ENCODE results near the gene ALPG. TPM values are rescaled to one million over a fixed set of nuclear protein-coding genes. Genes with fewer than 3 reads are reported as not detected.

The ALPG gene
- total RNA-seq, 1 experiment from 2014 or later: not detected

- intact Hi-C loops (cut with micrococcal nuclease; ENCODE audit: unreplicated experiment): no loop called here
- ChIA-PET POLR2A (ENCODE audit: low non-redundant PET) (no interaction called here), CTCF (no interaction called here)
- H3K27ac ChIP-seq (ENCODE audit: low read depth, low read length, poor library complexity, severe bottlenecking): no peak overlapping the region
- no peaks in the 10 kb centered on the region for H3K9me3 ChIP-seq (ENCODE audit: low read depth, low read length, poor library complexity, severe bottlenecking)
- H3K27me3 ChIP-seq (replicated peaks; ENCODE audit: insufficient read depth, low read depth, low read length, poor library complexity): no peaks in the 10 kb centered on the region
- H3K4me1 ChIP-seq (ENCODE audit: insufficient read depth, low read length, poor library complexity, severe bottlenecking): no peaks in the 10 kb centered on the region
- BruUV-seq (replicated peaks): no TSS peak
- TF ChIP-seq CTCF (conservative IDR thresholded peaks at IDR 0.05; ENCODE audit: low read depth, low read length) (no peak), EZH2 (IDR thresholded peaks at IDR 0.05; ENCODE audit: borderline replicate concordance, low read depth, low read length, poor library complexity, severe bottlenecking) (no peak)
- H3K36me3 ChIP-seq (ENCODE audit: insufficient read depth, low read length, poor library complexity, severe bottlenecking): no peaks in the 10 kb centered on the region
- DNase-seq (ENCODE audit: low spot score): no peak
- no peak overlapping the region for H3K4me3 ChIP-seq (ENCODE audit: low read depth, low read length, poor library complexity, severe bottlenecking)
Observed at GRCh38 chr2:232434091-232434490, 27.4 kb downstream of the ALPG start.

GRCh38 chr2:232434563-232435374 lies 28.1 kb downstream of the ALPG start:
- intact Hi-C loops (cut with micrococcal nuclease; ENCODE audit: unreplicated experiment): no loop called here
- ChIA-PET CTCF (no interaction called here), POLR2A (ENCODE audit: low non-redundant PET) (no interaction called here)
- no peaks in the 10 kb centered on the region for H3K4me1 ChIP-seq (ENCODE audit: insufficient read depth, low read length, poor library complexity, severe bottlenecking)
- no peaks in the 10 kb centered on the region for H3K27me3 ChIP-seq (replicated peaks; ENCODE audit: insufficient read depth, low read depth, low read length, poor library complexity)
- no TSS peak for BruUV-seq (replicated peaks)
- TF ChIP-seq CTCF (conservative IDR thresholded peaks at IDR 0.05; ENCODE audit: low read depth, low read length) (no peak), EZH2 (IDR thresholded peaks at IDR 0.05; ENCODE audit: borderline replicate concordance, low read depth, low read length, poor library complexity, severe bottlenecking) (no peak)
- no peak overlapping the region for H3K4me3 ChIP-seq (ENCODE audit: low read depth, low read length, poor library complexity, severe bottlenecking)
- H3K36me3 ChIP-seq (ENCODE audit: insufficient read depth, low read length, poor library complexity, severe bottlenecking): no peaks in the 10 kb centered on the region
- DNase-seq (ENCODE audit: low spot score): no peak
- no peak overlapping the region for H3K27ac ChIP-seq (ENCODE audit: low read depth, low read length, poor library complexity, severe bottlenecking)
- no peaks in the 10 kb centered on the region for H3K9me3 ChIP-seq (ENCODE audit: low read depth, low read length, poor library complexity, severe bottlenecking)

GRCh38 chr2:232435375-232435648 lies 28.7 kb downstream of the ALPG start:
- no peak for DNase-seq (ENCODE audit: low spot score)
- Histone ChIP-seq H3K9me3 (ENCODE audit: low read depth, low read length, poor library complexity, severe bottlenecking) (no peaks in the 10 kb centered on the region), H3K4me1 (ENCODE audit: insufficient read depth, low read length, poor library complexity, severe bottlenecking) (no peaks in the 10 kb centered on the region), H3K27me3 (replicated peaks; ENCODE audit: insufficient read depth, low read depth, low read length, poor library complexity) (no peaks in the 10 kb centered on the region), H3K27ac (ENCODE audit: low read depth, low read length, poor library complexity, severe bottlenecking) (no peak overlapping the region), H3K36me3 (ENCODE audit: insufficient read depth, low read length, poor library complexity, severe bottlenecking) (no peaks in the 10 kb centered on the region), H3K4me3 (ENCODE audit: low read depth, low read length, poor library complexity, severe bottlenecking) (no peak overlapping the region)
- POLR2A ChIA-PET (ENCODE audit: low non-redundant PET): no interaction called here
- intact Hi-C loops (cut with micrococcal nuclease; ENCODE audit: unreplicated experiment): no loop called here
- no peak for TF ChIP-seq CTCF (conservative IDR thresholded peaks at IDR 0.05; ENCODE audit: low read depth, low read length)
- TF ChIP-seq EZH2 (IDR thresholded peaks at IDR 0.05; ENCODE audit: borderline replicate concordance, low read depth, low read length, poor library complexity, severe bottlenecking): no peak
- BruUV-seq (replicated peaks): no TSS peak
- CTCF ChIA-PET: no interaction called here
